GM12878 (cell line): Measurements from ENCODE around the gene SECTM1. TPM values are rescaled to one million over a fixed set of nuclear protein-coding genes. Genes with fewer than 3 reads are reported as not detected.

Source experiments
- ATAC-seq: fragments of 200-7000 bp; cut with Tn5 transposase; 3 replicates; pipeline ENCODE4 v1.9.1; 2020; ENCODE audit warnings: mild to moderate bottlenecking, moderate library complexity
- BruUV-seq: library from RNA; stranded (reverse); fragments of 400-500 nt; replicated peaks from 2 replicates; lab custom pipeline; 2021; lab: Mats Ljungman, UMichigan
- CTCF ChIA-PET: fragments of 300-600 bp; sonication (Branson Sonifier 250); formaldehyde crosslinking; extraction: SDS; loops from one replicate; lab custom pipeline; 2021; ENCODE audit warnings: inconsistent platforms; lab: Yijun Ruan, JAX
- POLR2A ChIA-PET: fragments of 350-600 bp; formaldehyde crosslinking; extraction: SDS; loops from one replicate; lab custom pipeline; 2021; ENCODE audit warnings: inconsistent platforms; lab: Charles Lee
- RAD21 ChIA-PET: fragments of 300-600 bp; sonication (Branson Sonifier 250); formaldehyde crosslinking; loops from one replicate; lab custom pipeline; 2023; ENCODE audit warnings: antibody characterized with exemption; ENCODE audit not compliant: unreplicated experiment; lab: Charles Lee
- SMC1A ChIA-PET: fragments of 300-600 bp; sonication (Branson Sonifier 250); formaldehyde crosslinking; loops from one replicate; lab custom pipeline; 2023; ENCODE audit not compliant: unreplicated experiment, uncharacterized antibody; lab: Charles Lee
- DNase-seq: peaks from one replicate; pipeline ENCODE4 v3.0.0-alpha.2; 2011; ENCODE audit warnings: low read depth, low spot score
- FAIRE-seq: peaks from 3 replicates; lab custom pipeline; 2011; peaks lifted over from hg19 to GRCh38; lab: Jason Lieb, UNC
- H2AFZ ChIP-seq: 2 replicates; pipeline ENCODE4 v1.6.0; 2011; ENCODE audit warnings: low read depth, low read length, control low read depth; ENCODE audit not compliant: control insufficient read depth
- H3K27ac ChIP-seq: 2 replicates; pipeline ENCODE4 v1.5.1; 2011; ENCODE audit warnings: control low read depth; ENCODE audit not compliant: control insufficient read depth, insufficient read depth
- H3K27me3 ChIP-seq, 2 experiments: replicated peaks in 1 of 2; 2 replicates each; pipeline versions ENCODE4 v1.6.0 to v1.6.1; 2011; ENCODE audit warnings: low read length in 1 of 2; ENCODE audit not compliant: control insufficient read depth in 2 of 2, insufficient read depth in 2 of 2
- H3K36me3 ChIP-seq, 2 experiments: 2 replicates each; pipeline ENCODE4 v1.5.1; 2011; ENCODE audit warnings: low read length in 1 of 2; ENCODE audit not compliant: control insufficient read depth in 2 of 2, insufficient read depth in 2 of 2
- H3K4me1 ChIP-seq: 2 replicates; pipeline ENCODE4 v1.6.1; 2011; ENCODE audit warnings: mild to moderate bottlenecking, low read length, moderate library complexity, mixed read lengths; ENCODE audit not compliant: control insufficient read depth, insufficient read depth
- H3K4me2 ChIP-seq: 2 replicates; pipeline ENCODE4 v1.6.0; 2011; ENCODE audit warnings: control low read depth; ENCODE audit not compliant: control insufficient read depth, insufficient read depth
- H3K4me3 ChIP-seq: fragments of 200-600 bp; sonication (generic); 2 replicates; pipeline ENCODE4 v1.5.1; 2016
- H3K79me2 ChIP-seq: 2 replicates; pipeline ENCODE4 v1.6.0; 2011; ENCODE audit warnings: low read length; ENCODE audit not compliant: control insufficient read depth, insufficient read depth
- H3K9ac ChIP-seq: 2 replicates; pipeline ENCODE4 v1.8.0; 2011; ENCODE audit warnings: low read length, control low read depth, mixed read lengths; ENCODE audit not compliant: control insufficient read depth, insufficient read depth
- H3K9me3 ChIP-seq: replicated peaks from 3 replicates; pipeline ENCODE4 v1.5.1; 2011; ENCODE audit warnings: mild to moderate bottlenecking, low read length; ENCODE audit not compliant: control insufficient read depth, insufficient read depth
- H4K20me1 ChIP-seq: 2 replicates; pipeline ENCODE4 v1.6.0; 2011; ENCODE audit not compliant: control insufficient read depth, insufficient read depth
- DPF2 ChIP-seq: fragments of 450-650 bp; IDR thresholded peaks from 2 replicates; pipeline ENCODE4 v1.6.1; 2017; ENCODE audit warnings: mild to moderate bottlenecking
- ETV6 ChIP-seq, 2 experiments: fragments of 450-650 bp in 1 of 2; IDR thresholded peaks in 1 of 2; conservative IDR thresholded peaks in 1 of 2; 2 replicates each; pipeline ENCODE4 v1.6.1; 2014; ENCODE audit warnings: antibody characterized with exemption in 1 of 2, borderline replicate concordance in 1 of 2, low read depth in 1 of 2, mild to moderate bottlenecking in 1 of 2, moderate library complexity in 1 of 2
- IRF4 ChIP-seq: IDR thresholded peaks from 2 replicates; pipeline ENCODE4 v1.6.1; 2011; ENCODE audit warnings: low read depth, low read length
- JUND ChIP-seq: IDR thresholded peaks from 2 replicates; pipeline ENCODE4 v1.6.1; 2012; ENCODE audit warnings: low read depth, mild to moderate bottlenecking, low read length, improper control_type of control experiment, moderate library complexity
- KAT2A ChIP-seq: conservative IDR thresholded peaks from 2 replicates; pipeline ENCODE4 v1.6.1; 2011; ENCODE audit warnings: low read depth, low read length; ENCODE audit not compliant: control insufficient read depth
- MTA3 ChIP-seq: IDR thresholded peaks from 2 replicates; pipeline ENCODE4 v1.6.1; 2012; ENCODE audit warnings: low read length, inconsistent platforms, borderline replicate concordance
- PML ChIP-seq: IDR thresholded peaks from 2 replicates; pipeline ENCODE4 v1.6.1; 2012; ENCODE audit warnings: low read length, inconsistent platforms
- POU2F2 ChIP-seq: IDR thresholded peaks from 3 replicates; pipeline ENCODE4 v1.6.1; 2011; ENCODE audit warnings: low read depth, mild to moderate bottlenecking, low read length, borderline replicate concordance
- RB1 ChIP-seq: fragments of 450-650 bp; formaldehyde crosslinking; IDR thresholded peaks from 2 replicates; pipeline ENCODE4 v1.6.1; 2017; ENCODE audit warnings: mild to moderate bottlenecking, borderline replicate concordance
- RELA ChIP-seq: fragments of 450-650 bp; IDR thresholded peaks from 2 replicates; pipeline ENCODE4 v1.8.0; 2014; ENCODE audit warnings: borderline replicate concordance; ENCODE audit not compliant: partially characterized antibody
- SMAD1 ChIP-seq: fragments of 450-650 bp; IDR thresholded peaks from 2 replicates; pipeline ENCODE4 v1.6.1; 2018; ENCODE audit warnings: mild to moderate bottlenecking, low read depth; ENCODE audit not compliant: partially characterized antibody
- SMAD5 ChIP-seq: IDR thresholded peaks from 2 replicates; pipeline ENCODE4 v1.6.1; 2016; ENCODE audit warnings: antibody characterized with exemption, low read depth
- WRNIP1 ChIP-seq: IDR thresholded peaks from 2 replicates; pipeline ENCODE4 v1.6.1; 2011; ENCODE audit warnings: low read depth, low read length, improper control_type of control experiment, borderline replicate concordance
- ZNF24 ChIP-seq: fragments of 450-650 bp; IDR thresholded peaks from 2 replicates; pipeline ENCODE4 v1.6.1; 2017; ENCODE audit warnings: antibody characterized with exemption, mild to moderate bottlenecking
- WGBS: methylation state at CpG from one replicate; pipeline ENCODE4 v1.1.6; 2016; ENCODE audit warnings: low lambda C conversion rate; ENCODE audit not compliant: insufficient replicate concordance, insufficient coverage; ENCODE audit errors: missing lambda C conversion rate; 5-methylcytosine and 5-hydroxymethylcytosine counted together
- in situ Hi-C: fragments of 300-500 bp; cut with MboI; formaldehyde crosslinking; loops from 9 replicates; pipeline ENCODE4 v1.14.3; 2018; ENCODE audit warnings: mixed read lengths
- intact Hi-C: fragments of 100-400 bp; cut with micrococcal nuclease; formaldehyde crosslinking; loops from one replicate; pipeline ENCODE4 v1.14.2; 2022; ENCODE audit not compliant: unreplicated experiment
- polyA plus RNA-seq, 11 experiments: library from polyadenylated mRNA; depleted of rRNA in 4 of 11; unstranded in 6 of 11; stranded (reverse) in 5 of 11; fragments of >200 nt; fragmentation: Nextera tagmentation in 4 of 11; fragmentation: Illumina TruSeq in 1 of 11; extraction: Ambion mirVana in 4 of 11; extraction: Trizol in 1 of 11; gene quantifications; 1 replicate in 1 of 11; 2 replicates in 10 of 11; pipeline versions ENCODE4 v1.2.1 to v1.2.3, GENCODE V29; 2011 to 2016; ENCODE audit warnings: inconsistent platforms in 2 of 11, missing spikeins in 2 of 11, low read depth in 1 of 11
- total RNA-seq, 4 experiments: library from RNA; depleted of rRNA in 3 of 4; stranded (reverse); fragments of >200 nt in 3 of 4; fragmentation: Illumina TruSeq in 1 of 4; extraction: Trizol in 1 of 4; gene quantifications; 2 replicates each; pipeline versions ENCODE4 v1.2.1 to v1.2.3, GENCODE V29; 2013 to 2021
- TF ChIP-seq, protein P1 (sequence below): fragments of 450-650 bp; IDR thresholded peaks from 2 replicates; pipeline ENCODE4 v1.6.1; 2018; ENCODE audit warnings: mild to moderate bottlenecking, low read depth, moderate library complexity; ENCODE audit not compliant: partially characterized antibody
- TF ChIP-seq, protein P2 (sequence below): fragments of 450-650 bp; IDR thresholded peaks from 2 replicates; pipeline ENCODE4 v1.6.1; 2014; ENCODE audit warnings: mild to moderate bottlenecking
- TF ChIP-seq, protein P3 (sequence below), 3 experiments: IDR thresholded peaks in 2 of 3; conservative IDR thresholded peaks in 1 of 3; 2 replicates each; pipeline ENCODE4 v1.5.1; 2011; ENCODE audit warnings: low read depth in 3 of 3, low read length in 3 of 3, mild to moderate bottlenecking in 3 of 3, control low read depth in 2 of 3, moderate library complexity in 2 of 3, inconsistent platforms in 1 of 3, mixed read lengths in 1 of 3; ENCODE audit not compliant: control insufficient read depth in 2 of 3, insufficient read depth in 1 of 3; ENCODE audit errors: extremely low read depth in 1 of 3

Gene SECTM1
- total and polyA plus RNA-seq, 10 of the 15 experiments (the other 5 are each of a cell fraction or from before 2014, with no cell fraction given), result 0.10 to 0.13 (median 0.12) TPM; not detected in 7

DNA sequence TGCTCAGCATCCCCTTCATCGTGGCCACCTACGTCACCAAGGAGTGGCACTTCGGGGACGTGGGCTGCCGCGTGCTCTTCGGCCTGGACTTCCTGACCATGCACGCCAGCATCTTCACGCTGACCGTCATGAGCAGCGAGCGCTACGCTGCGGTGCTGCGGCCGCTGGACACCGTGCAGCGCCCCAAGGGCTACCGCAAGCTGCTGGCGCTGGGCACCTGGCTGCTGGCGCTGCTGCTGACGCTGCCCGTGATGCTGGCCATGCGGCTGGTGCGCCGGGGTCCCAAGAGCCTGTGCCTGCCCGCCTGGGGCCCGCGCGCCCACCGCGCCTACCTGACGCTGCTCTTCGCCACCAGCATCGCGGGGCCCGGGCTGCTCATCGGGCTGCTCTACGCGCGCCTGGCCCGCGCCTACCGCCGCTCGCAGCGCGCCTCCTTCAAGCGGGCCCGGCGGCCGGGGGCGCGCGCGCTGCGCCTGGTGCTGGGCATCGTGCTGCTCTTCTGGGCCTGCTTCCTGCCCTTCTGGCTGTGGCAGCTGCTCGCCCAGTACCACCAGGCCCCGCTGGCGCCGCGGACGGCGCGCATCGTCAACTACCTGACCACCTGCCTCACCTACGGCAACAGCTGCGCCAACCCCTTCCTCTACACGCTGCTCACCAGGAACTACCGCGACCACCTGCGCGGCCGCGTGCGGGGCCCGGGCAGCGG, 41.2 kb upstream of the SECTM1 start:
- WGBS, result 52% methylated on average over 77 of the region's 79 CpGs
- Histone ChIP-seq H3K9me3 (no peaks in the 10 kb centered on the region), H2AFZ (no peak overlapping the region), H4K20me1 (no peaks in the 10 kb centered on the region), H3K4me1 (peaks cover 12% of the 10 kb centered on the region), H3K27me3 (peaks cover 0 to 4% of the 10 kb centered on the region in 2 experiments; a peak in 2 of 4 replicates), H3K4me2 (no peak overlapping the region), H3K9ac (no peak overlapping the region), H3K4me3 (no peak overlapping the region), H3K27ac (no peak overlapping the region), H3K79me2 (no peaks in the 10 kb centered on the region), H3K36me3 (no peaks in the 10 kb centered on the region)
- ChIA-PET SMC1A (no interaction called here), RAD21 (no interaction called here), POLR2A (no interaction called here), CTCF (no interaction called here)
- FAIRE-seq (no peak), DNase-seq (no peak), ATAC-seq (no peak)
- in situ Hi-C loops, result no loop called here
- no TSS peak for BruUV-seq
- intact Hi-C loops, result no loop called here
- TF ChIP-seq POU2F2, result no peak
- TF ChIP-seq SMAD5, result no peak
- TF ChIP-seq, protein P1, sequence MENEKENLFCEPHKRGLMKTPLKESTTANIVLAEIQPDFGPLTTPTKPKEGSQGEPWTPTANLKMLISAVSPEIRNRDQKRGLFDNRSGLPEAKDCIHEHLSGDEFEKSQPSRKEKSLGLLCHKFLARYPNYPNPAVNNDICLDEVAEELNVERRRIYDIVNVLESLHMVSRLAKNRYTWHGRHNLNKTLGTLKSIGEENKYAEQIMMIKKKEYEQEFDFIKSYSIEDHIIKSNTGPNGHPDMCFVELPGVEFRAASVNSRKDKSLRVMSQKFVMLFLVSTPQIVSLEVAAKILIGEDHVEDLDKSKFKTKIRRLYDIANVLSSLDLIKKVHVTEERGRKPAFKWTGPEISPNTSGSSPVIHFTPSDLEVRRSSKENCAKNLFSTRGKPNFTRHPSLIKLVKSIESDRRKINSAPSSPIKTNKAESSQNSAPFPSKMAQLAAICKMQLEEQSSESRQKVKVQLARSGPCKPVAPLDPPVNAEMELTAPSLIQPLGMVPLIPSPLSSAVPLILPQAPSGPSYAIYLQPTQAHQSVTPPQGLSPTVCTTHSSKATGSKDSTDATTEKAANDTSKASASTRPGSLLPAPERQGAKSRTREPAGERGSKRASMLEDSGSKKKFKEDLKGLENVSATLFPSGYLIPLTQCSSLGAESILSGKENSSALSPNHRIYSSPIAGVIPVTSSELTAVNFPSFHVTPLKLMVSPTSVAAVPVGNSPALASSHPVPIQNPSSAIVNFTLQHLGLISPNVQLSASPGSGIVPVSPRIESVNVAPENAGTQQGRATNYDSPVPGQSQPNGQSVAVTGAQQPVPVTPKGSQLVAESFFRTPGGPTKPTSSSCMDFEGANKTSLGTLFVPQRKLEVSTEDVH, result no peak
- TF ChIP-seq, protein P2, sequence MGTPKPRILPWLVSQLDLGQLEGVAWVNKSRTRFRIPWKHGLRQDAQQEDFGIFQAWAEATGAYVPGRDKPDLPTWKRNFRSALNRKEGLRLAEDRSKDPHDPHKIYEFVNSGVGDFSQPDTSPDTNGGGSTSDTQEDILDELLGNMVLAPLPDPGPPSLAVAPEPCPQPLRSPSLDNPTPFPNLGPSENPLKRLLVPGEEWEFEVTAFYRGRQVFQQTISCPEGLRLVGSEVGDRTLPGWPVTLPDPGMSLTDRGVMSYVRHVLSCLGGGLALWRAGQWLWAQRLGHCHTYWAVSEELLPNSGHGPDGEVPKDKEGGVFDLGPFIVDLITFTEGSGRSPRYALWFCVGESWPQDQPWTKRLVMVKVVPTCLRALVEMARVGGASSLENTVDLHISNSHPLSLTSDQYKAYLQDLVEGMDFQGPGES, result no peak
- no peak for TF ChIP-seq KAT2A
- TF ChIP-seq PML, result no peak
- TF ChIP-seq IRF4, result no peak
- TF ChIP-seq RELA, result no peak
- no peak for TF ChIP-seq MTA3
- no peak for TF ChIP-seq SMAD1
- TF ChIP-seq, protein P3, sequence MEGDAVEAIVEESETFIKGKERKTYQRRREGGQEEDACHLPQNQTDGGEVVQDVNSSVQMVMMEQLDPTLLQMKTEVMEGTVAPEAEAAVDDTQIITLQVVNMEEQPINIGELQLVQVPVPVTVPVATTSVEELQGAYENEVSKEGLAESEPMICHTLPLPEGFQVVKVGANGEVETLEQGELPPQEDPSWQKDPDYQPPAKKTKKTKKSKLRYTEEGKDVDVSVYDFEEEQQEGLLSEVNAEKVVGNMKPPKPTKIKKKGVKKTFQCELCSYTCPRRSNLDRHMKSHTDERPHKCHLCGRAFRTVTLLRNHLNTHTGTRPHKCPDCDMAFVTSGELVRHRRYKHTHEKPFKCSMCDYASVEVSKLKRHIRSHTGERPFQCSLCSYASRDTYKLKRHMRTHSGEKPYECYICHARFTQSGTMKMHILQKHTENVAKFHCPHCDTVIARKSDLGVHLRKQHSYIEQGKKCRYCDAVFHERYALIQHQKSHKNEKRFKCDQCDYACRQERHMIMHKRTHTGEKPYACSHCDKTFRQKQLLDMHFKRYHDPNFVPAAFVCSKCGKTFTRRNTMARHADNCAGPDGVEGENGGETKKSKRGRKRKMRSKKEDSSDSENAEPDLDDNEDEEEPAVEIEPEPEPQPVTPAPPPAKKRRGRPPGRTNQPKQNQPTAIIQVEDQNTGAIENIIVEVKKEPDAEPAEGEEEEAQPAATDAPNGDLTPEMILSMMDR (IDR thresholded peaks at IDR 0.05 in 2 of 3, conservative IDR thresholded peaks at IDR 0.05 in 1 of 3; ENCODE audit: control insufficient read depth in 2 of 3, extremely low read depth in 1 of 3, insufficient read depth in 1 of 3, low read depth in 3 of 3, low read length in 3 of 3), result no peak
- TF ChIP-seq WRNIP1, result no peak
- TF ChIP-seq ZNF24, result no peak
- TF ChIP-seq RB1, result no peak
- TF ChIP-seq DPF2, result no peak
- no peak for TF ChIP-seq ETV6 (conservative IDR thresholded peaks at IDR 0.05 in 1 of 2, IDR thresholded peaks at IDR 0.05 in 1 of 2; ENCODE audit: borderline replicate concordance in 1 of 2, low read depth in 1 of 2)
- no peak for TF ChIP-seq JUND
